ENCODE data around the gene LINC00305. TPM values are rescaled to one million over a fixed set of nuclear protein-coding genes. Genes with fewer than 3 reads are reported as not detected.

The LINC00305 gene
- total and polyA plus RNA-seq, 2 of the 13 experiments (the other 11 are each of a cell fraction or from before 2014, with no cell fraction given) = not detected

DNA sequence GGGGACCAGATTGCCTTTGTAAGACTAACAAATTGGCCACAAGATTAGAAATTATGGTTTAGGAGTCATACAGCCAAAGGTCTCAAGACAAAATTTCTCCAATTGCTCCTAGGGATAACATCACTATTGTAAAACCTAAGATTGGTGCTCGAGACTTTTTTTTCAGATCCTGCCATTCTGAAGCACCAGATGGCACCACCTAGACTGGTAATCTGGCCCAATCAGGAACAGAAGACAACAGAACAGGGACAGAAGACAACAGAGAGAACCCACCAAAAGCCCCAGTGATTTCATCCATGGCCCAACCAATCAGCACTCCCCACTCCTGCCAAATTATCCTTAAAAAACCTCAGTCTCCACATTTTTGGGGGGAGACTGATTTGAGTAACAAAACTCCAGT lies 66.8 kb downstream of the LINC00305 start:
- in situ Hi-C loops (cut with HindIII; ENCODE audit: extremely low pct_ligation_motif_present, low pct_unique_long_range_greater_than_20kb) = no loop called here
- no peak overlapping the region for H3K4me2 ChIP-seq (ENCODE audit: low read depth, low read length)
- H3K27ac ChIP-seq (ENCODE audit: extremely low read length, insufficient read depth, low read length) = no peak overlapping the region
- DNase-seq (ENCODE audit: low spot score) (no peak), ATAC-seq (no peak), FAIRE-seq (no peak)
- no TSS peak for BruUV-seq (replicated peaks)
- TF ChIP-seq ARNT2 (CRISPR knock-in tag; IDR thresholded peaks at IDR 0.05; ENCODE audit: low read depth) (no peak), KLF11 (CRISPR knock-in tag; IDR thresholded peaks at IDR 0.05) (no peak), ZNF430 (CRISPR knock-in tag; IDR thresholded peaks at IDR 0.05) (no peak), SIX4 (CRISPR knock-in tag; IDR thresholded peaks at IDR 0.05) (no peak), ARNT (IDR thresholded peaks at IDR 0.05) (no peak), ZC3H13 (CRISPR knock-in tag; IDR thresholded peaks at IDR 0.05) (no peak), HOXD1 (CRISPR knock-in tag; IDR thresholded peaks at IDR 0.05) (no peak), EED (CRISPR knock-in tag; IDR thresholded peaks at IDR 0.05) (no peak), HNRNPH1 (optimal IDR thresholded peaks at IDR 0.05; ENCODE audit: low read depth, low read length) (no peak), ZNF274 (CRISPR knock-in tag; IDR thresholded peaks at IDR 0.05) (no peak), RAD51 (IDR thresholded peaks at IDR 0.05; ENCODE audit: borderline replicate concordance) (no peak), CCDC6 (CRISPR knock-in tag; IDR thresholded peaks at IDR 0.05) (no peak), RBM39 (IDR thresholded peaks at IDR 0.05; ENCODE audit: low read depth, low read length, poor library complexity, severe bottlenecking) (no peak), ZNF263 (CRISPR knock-in tag; IDR thresholded peaks at IDR 0.05) (no peak)
- TF ChIP-seq, protein P1, sequence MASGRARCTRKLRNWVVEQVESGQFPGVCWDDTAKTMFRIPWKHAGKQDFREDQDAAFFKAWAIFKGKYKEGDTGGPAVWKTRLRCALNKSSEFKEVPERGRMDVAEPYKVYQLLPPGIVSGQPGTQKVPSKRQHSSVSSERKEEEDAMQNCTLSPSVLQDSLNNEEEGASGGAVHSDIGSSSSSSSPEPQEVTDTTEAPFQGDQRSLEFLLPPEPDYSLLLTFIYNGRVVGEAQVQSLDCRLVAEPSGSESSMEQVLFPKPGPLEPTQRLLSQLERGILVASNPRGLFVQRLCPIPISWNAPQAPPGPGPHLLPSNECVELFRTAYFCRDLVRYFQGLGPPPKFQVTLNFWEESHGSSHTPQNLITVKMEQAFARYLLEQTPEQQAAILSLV (CRISPR knock-in tag; IDR thresholded peaks at IDR 0.05; ENCODE audit: borderline replicate concordance) = no peak
- TF ChIP-seq, protein P2, sequence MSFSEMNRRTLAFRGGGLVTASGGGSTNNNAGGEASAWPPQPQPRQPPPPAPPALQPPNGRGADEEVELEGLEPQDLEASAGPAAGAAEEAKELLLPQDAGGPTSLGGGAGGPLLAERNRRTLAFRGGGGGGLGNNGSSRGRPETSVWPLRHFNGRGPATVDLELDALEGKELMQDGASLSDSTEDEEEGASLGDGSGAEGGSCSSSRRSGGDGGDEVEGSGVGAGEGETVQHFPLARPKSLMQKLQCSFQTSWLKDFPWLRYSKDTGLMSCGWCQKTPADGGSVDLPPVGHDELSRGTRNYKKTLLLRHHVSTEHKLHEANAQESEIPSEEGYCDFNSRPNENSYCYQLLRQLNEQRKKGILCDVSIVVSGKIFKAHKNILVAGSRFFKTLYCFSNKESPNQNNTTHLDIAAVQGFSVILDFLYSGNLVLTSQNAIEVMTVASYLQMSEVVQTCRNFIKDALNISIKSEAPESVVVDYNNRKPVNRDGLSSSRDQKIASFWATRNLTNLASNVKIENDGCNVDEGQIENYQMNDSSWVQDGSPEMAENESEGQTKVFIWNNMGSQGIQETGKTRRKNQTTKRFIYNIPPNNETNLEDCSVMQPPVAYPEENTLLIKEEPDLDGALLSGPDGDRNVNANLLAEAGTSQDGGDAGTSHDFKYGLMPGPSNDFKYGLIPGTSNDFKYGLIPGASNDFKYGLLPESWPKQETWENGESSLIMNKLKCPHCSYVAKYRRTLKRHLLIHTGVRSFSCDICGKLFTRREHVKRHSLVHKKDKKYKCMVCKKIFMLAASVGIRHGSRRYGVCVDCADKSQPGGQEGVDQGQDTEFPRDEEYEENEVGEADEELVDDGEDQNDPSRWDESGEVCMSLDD (CRISPR knock-in tag; IDR thresholded peaks at IDR 0.05; ENCODE audit: borderline replicate concordance) = no peak
- TF ChIP-seq, protein P3, sequence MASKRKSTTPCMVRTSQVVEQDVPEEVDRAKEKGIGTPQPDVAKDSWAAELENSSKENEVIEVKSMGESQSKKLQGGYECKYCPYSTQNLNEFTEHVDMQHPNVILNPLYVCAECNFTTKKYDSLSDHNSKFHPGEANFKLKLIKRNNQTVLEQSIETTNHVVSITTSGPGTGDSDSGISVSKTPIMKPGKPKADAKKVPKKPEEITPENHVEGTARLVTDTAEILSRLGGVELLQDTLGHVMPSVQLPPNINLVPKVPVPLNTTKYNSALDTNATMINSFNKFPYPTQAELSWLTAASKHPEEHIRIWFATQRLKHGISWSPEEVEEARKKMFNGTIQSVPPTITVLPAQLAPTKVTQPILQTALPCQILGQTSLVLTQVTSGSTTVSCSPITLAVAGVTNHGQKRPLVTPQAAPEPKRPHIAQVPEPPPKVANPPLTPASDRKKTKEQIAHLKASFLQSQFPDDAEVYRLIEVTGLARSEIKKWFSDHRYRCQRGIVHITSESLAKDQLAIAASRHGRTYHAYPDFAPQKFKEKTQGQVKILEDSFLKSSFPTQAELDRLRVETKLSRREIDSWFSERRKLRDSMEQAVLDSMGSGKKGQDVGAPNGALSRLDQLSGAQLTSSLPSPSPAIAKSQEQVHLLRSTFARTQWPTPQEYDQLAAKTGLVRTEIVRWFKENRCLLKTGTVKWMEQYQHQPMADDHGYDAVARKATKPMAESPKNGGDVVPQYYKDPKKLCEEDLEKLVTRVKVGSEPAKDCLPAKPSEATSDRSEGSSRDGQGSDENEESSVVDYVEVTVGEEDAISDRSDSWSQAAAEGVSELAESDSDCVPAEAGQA (IDR thresholded peaks at IDR 0.05; ENCODE audit: low read depth) = no peak
- TF ChIP-seq, protein P3 (CRISPR knock-in tag; IDR thresholded peaks at IDR 0.05; ENCODE audit: borderline replicate concordance) = no peak
- intact Hi-C loops (cut with micrococcal nuclease; ENCODE audit: unreplicated experiment) = no loop called here
- no peaks in the 10 kb centered on the region for H3K27me3 ChIP-seq (ENCODE audit: control insufficient read depth in 1 of 2, insufficient read depth in 2 of 2, low read length in 2 of 2)
- H2AFZ ChIP-seq (ENCODE audit: low read length) = no peak overlapping the region
- 0% methylated on average over 1 of the region's 1 CpG for WGBS (ENCODE audit: low lambda C conversion rate)
- no peaks in the 10 kb centered on the region for H4K20me1 ChIP-seq (ENCODE audit: insufficient read depth, low read length)
- no peak overlapping the region for H3K9ac ChIP-seq (ENCODE audit: insufficient read depth, low read depth, low read length)
- ChIA-PET CTCF (ENCODE audit: low intra/inter-chr PET ratio, low total read pairs) (no interaction called here), POLR2A (no interaction called here)
- H3K79me2 ChIP-seq (ENCODE audit: insufficient read depth, low read length) = no peaks in the 10 kb centered on the region
- no peaks in the 10 kb centered on the region for H3K36me3 ChIP-seq (replicated peaks in 1 of 2; ENCODE audit: control insufficient read depth in 1 of 2, insufficient read depth in 2 of 2, low read length in 2 of 2)
- no peaks in the 10 kb centered on the region for H3K4me1 ChIP-seq (ENCODE audit: insufficient read depth, low read length)
- H3K9me3 ChIP-seq (ENCODE audit: low read length) = no peaks in the 10 kb centered on the region
- H3K4me3 ChIP-seq (replicated peaks in 1 of 3; ENCODE audit: insufficient read depth in 1 of 3, low read depth in 2 of 3, low read length in 3 of 3) = no peak overlapping the region
